IMR-90 (cell line): ENCODE data around the gene IGF1R. TPM values are rescaled to one million over a fixed set of nuclear protein-coding genes. Genes with fewer than 3 reads are reported as not detected.

Experiments
- ATAC-seq: fragments of 200-7000 bp; cut with Tn5 transposase; 2 replicates; pipeline ENCODE4 v1.9.1; 2020; ENCODE audit warnings: low read depth, mild to moderate bottlenecking, moderate library complexity
- BruUV-seq: library from RNA; stranded (reverse); fragments of 400-500 nt; replicated peaks from 2 replicates; lab custom pipeline; 2021; lab: Mats Ljungman, UMichigan
- CTCF ChIA-PET: fragments of 300-600 bp; formaldehyde crosslinking; extraction: SDS; loops from one replicate; lab custom pipeline; 2021; ENCODE audit warnings: antibody characterized with exemption; lab: Yijun Ruan, JAX
- POLR2A ChIA-PET: fragments of 300-600 bp; sonication (Branson Sonifier 250); formaldehyde crosslinking; loops from one replicate; lab custom pipeline; 2022; ENCODE audit warnings: antibody characterized with exemption; ENCODE audit not compliant: unreplicated experiment; lab: Charles Lee
- DNase-seq: peaks from one replicate; pipeline ENCODE4 v3.0.0; 2013
- H2AFZ ChIP-seq: replicated peaks from 2 replicates; pipeline ENCODE3; 2013; ENCODE audit warnings: low read length, mild to moderate bottlenecking; ENCODE audit not compliant: poor library complexity
- H2AK5ac ChIP-seq: 2 replicates; pipeline ENCODE4 v1.6.1; 2013; ENCODE audit warnings: low read depth, low read length, inconsistent platforms
- H2AK9ac ChIP-seq: replicated peaks from 2 replicates; pipeline ENCODE3; 2013; ENCODE audit warnings: mild to moderate bottlenecking, low read depth, low read length, moderate library complexity; ENCODE audit not compliant: poor library complexity
- H2BK120ac ChIP-seq: 2 replicates; pipeline ENCODE4 v1.6.1; 2013; ENCODE audit warnings: low read depth, low read length, inconsistent platforms
- H2BK15ac ChIP-seq: 3 replicates; pipeline ENCODE4 v1.6.1; 2013; ENCODE audit warnings: low read depth, low read length, inconsistent platforms
- H2BK20ac ChIP-seq: 2 replicates; pipeline ENCODE4 v1.6.1; 2013; ENCODE audit warnings: low read depth, mild to moderate bottlenecking, inconsistent platforms, low read length, moderate library complexity
- H2BK5ac ChIP-seq: 2 replicates; pipeline ENCODE4 v1.6.1; 2013; ENCODE audit warnings: mild to moderate bottlenecking, low read depth, low read length, inconsistent platforms; ENCODE audit not compliant: poor library complexity, severe bottlenecking
- H3K14ac ChIP-seq: replicated peaks from 2 replicates; pipeline ENCODE4 v1.6.1; 2013; ENCODE audit warnings: low read depth, low read length, inconsistent platforms
- H3K18ac ChIP-seq: 2 replicates; pipeline ENCODE4 v1.6.1; 2013; ENCODE audit warnings: low read depth, low read length, control low read depth
- H3K23ac ChIP-seq: 2 replicates; pipeline ENCODE4 v1.6.1; 2013; ENCODE audit warnings: low read depth, low read length, inconsistent platforms
- H3K27ac ChIP-seq: 2 replicates; pipeline ENCODE4 v1.5.1; 2013; ENCODE audit warnings: mild to moderate bottlenecking, control low read depth, low read length; ENCODE audit not compliant: insufficient read depth
- H3K27me3 ChIP-seq: 2 replicates; pipeline ENCODE4 v1.6.1; 2013; ENCODE audit warnings: low read length; ENCODE audit not compliant: control insufficient read depth, insufficient read depth
- H3K36me3 ChIP-seq: 2 replicates; pipeline ENCODE4 v1.6.1; 2013; ENCODE audit warnings: low read length, mixed read lengths; ENCODE audit not compliant: control insufficient read depth, insufficient read depth
- H3K4ac ChIP-seq: 2 replicates; pipeline ENCODE4 v1.6.1; 2013; ENCODE audit warnings: low read depth, low read length, inconsistent platforms
- H3K4me1 ChIP-seq: 2 replicates; pipeline ENCODE4 v1.6.1; 2013; ENCODE audit warnings: low read length, mixed read lengths; ENCODE audit not compliant: control insufficient read depth, insufficient read depth
- H3K4me2 ChIP-seq: 2 replicates; pipeline ENCODE4 v1.6.1; 2013; ENCODE audit warnings: low read depth, mild to moderate bottlenecking, control low read depth, low read length, moderate library complexity
- H3K4me3 ChIP-seq: 2 replicates; pipeline ENCODE4 v1.5.1; 2013; ENCODE audit warnings: low read depth, mild to moderate bottlenecking, control low read depth, low read length, moderate library complexity; ENCODE audit not compliant: insufficient read depth
- H3K56ac ChIP-seq: 2 replicates; pipeline ENCODE4 v1.6.1; 2013; ENCODE audit warnings: low read length, inconsistent platforms; ENCODE audit not compliant: insufficient read depth; ENCODE audit errors: extremely low read depth
- H3K79me1 ChIP-seq, 2 experiments: 2 replicates each; pipeline ENCODE4 v1.6.1; 2013; ENCODE audit warnings: low read length in 2 of 2, inconsistent platforms in 1 of 2, low read depth in 1 of 2
- H3K9ac ChIP-seq: 2 replicates; pipeline ENCODE4 v1.6.1; 2013; ENCODE audit warnings: low read depth, low read length, control low read depth
- H3K9me1 ChIP-seq: 2 replicates; pipeline ENCODE4 v1.6.1; 2013; ENCODE audit warnings: low read length, inconsistent platforms; ENCODE audit not compliant: insufficient read depth
- H3K9me3 ChIP-seq: 2 replicates; pipeline ENCODE4 v1.6.1; 2013; ENCODE audit warnings: low read length; ENCODE audit not compliant: control insufficient read depth, insufficient read depth
- H4K20me1 ChIP-seq: 2 replicates; pipeline ENCODE4 v1.6.1; 2013; ENCODE audit warnings: low read length, inconsistent platforms; ENCODE audit not compliant: insufficient read depth
- H4K5ac ChIP-seq: 2 replicates; pipeline ENCODE4 v1.6.1; 2013; ENCODE audit warnings: mild to moderate bottlenecking, low read depth, low read length, control low read depth
- H4K8ac ChIP-seq, 2 experiments: 2 replicates each; pipeline ENCODE4 v1.6.1; 2013; ENCODE audit warnings: low read depth in 2 of 2, low read length in 2 of 2, control low read depth in 1 of 2, inconsistent platforms in 1 of 2
- H4K91ac ChIP-seq: 2 replicates; pipeline ENCODE4 v1.6.1; 2013; ENCODE audit warnings: low read depth, low read length, inconsistent platforms; ENCODE audit not compliant: insufficient read depth
- BHLHE40 ChIP-seq: fragments of 150-350 bp; IDR thresholded peaks from 2 replicates; pipeline ENCODE4 v1.6.1; 2016; ENCODE audit warnings: mild to moderate bottlenecking, low read depth, low read length
- CEBPB ChIP-seq: IDR thresholded peaks from 2 replicates; pipeline ENCODE4 v1.6.1; 2012; ENCODE audit warnings: low read depth, low read length, improper control_type of control experiment
- CHD1 ChIP-seq: IDR thresholded peaks from 2 replicates; pipeline ENCODE4 v1.6.1; 2012; ENCODE audit warnings: low read depth, low read length, improper control_type of control experiment
- CTCF ChIP-seq: conservative IDR thresholded peaks from 2 replicates; pipeline ENCODE4 v1.5.1; 2012; ENCODE audit warnings: mild to moderate bottlenecking, low read depth, low read length, improper control_type of control experiment
- FOS ChIP-seq: fragments of 150-350 bp; IDR thresholded peaks from 2 replicates; pipeline ENCODE4 v1.6.1; 2016; ENCODE audit warnings: low read depth, low read length
- MAFK ChIP-seq: IDR thresholded peaks from 2 replicates; pipeline ENCODE4 v1.6.1; 2012; ENCODE audit warnings: low read depth, low read length, improper control_type of control experiment
- MAZ ChIP-seq: IDR thresholded peaks from 2 replicates; pipeline ENCODE4 v1.6.1; 2012; ENCODE audit warnings: low read depth, mild to moderate bottlenecking, low read length, improper control_type of control experiment, moderate library complexity, borderline replicate concordance
- NFE2L2 ChIP-seq: fragments of 150-350 bp; IDR thresholded peaks from 2 replicates; pipeline ENCODE4 v1.6.1; 2016; ENCODE audit warnings: low read depth, mild to moderate bottlenecking, low read length
- POLR2A ChIP-seq: IDR thresholded peaks from 2 replicates; pipeline ENCODE4 v1.6.1; 2012; ENCODE audit warnings: mild to moderate bottlenecking, low read depth, low read length
- RAD21 ChIP-seq: IDR thresholded peaks from 2 replicates; pipeline ENCODE4 v1.6.1; 2012; ENCODE audit warnings: low read length, improper control_type of control experiment
- RCOR1 ChIP-seq: IDR thresholded peaks from 2 replicates; pipeline ENCODE4 v1.6.1; 2012; ENCODE audit warnings: mild to moderate bottlenecking, low read length, improper control_type of control experiment; ENCODE audit not compliant: insufficient replicate concordance
- RFX5 ChIP-seq: IDR thresholded peaks from 2 replicates; pipeline ENCODE4 v1.8.0; 2012; ENCODE audit warnings: low read depth, mild to moderate bottlenecking, low read length, moderate library complexity
- SMC3 ChIP-seq: fragments of 150-350 bp; IDR thresholded peaks from 2 replicates; pipeline ENCODE4 v1.6.1; 2016; ENCODE audit warnings: low read depth, mild to moderate bottlenecking, antibody characterized with exemption, low read length, moderate library complexity
- WGBS, 2 experiments: methylation state at CpG; one replicate each; pipeline versions ENCODE4 v1.1.5 to v1.1.7; 2013; ENCODE audit warnings: missing lambda C conversion rate in 2 of 2; ENCODE audit not compliant: insufficient read length in 1 of 2; ENCODE audit errors: extremely low coverage in 2 of 2; 5-methylcytosine and 5-hydroxymethylcytosine counted together
- dilution Hi-C: fragments of 300-500 bp; cut with HindIII; formaldehyde crosslinking; loops from one replicate; pipeline ENCODE4 v1.14.3; 2018; ENCODE audit warnings: low sequenced_read_pairs; ENCODE audit not compliant: unreplicated experiment
- in situ Hi-C: fragments of 300-500 bp; cut with MboI; formaldehyde crosslinking; loops from 3 replicates; pipeline ENCODE4 v1.14.3; 2019; ENCODE audit warnings: low sequenced_read_pairs, inconsistent platforms, mixed read lengths
- intact Hi-C: fragments of 100-400 bp; cut with micrococcal nuclease; formaldehyde crosslinking; loops from 2 replicates; pipeline ENCODE4 v1.10.0; 2022
- polyA plus RNA-seq, 3 experiments: library from polyadenylated mRNA; depleted of rRNA; stranded (reverse); fragments of >200 nt; gene quantifications; 2 replicates each; pipeline ENCODE4 v1.2.3, GENCODE V29; 2012; ENCODE audit warnings: low replicate concordance in 1 of 3
- total RNA-seq: library from RNA; depleted of rRNA; stranded (reverse); fragments of >200 nt; gene quantifications from 2 replicates; pipeline ENCODE4 v1.2.3, GENCODE V29; 2012
- TF ChIP-seq, protein P1 (sequence below): fragments of 150-350 bp; IDR thresholded peaks from 2 replicates; pipeline ENCODE4 v1.6.1; 2016; ENCODE audit warnings: low read depth, mild to moderate bottlenecking, low read length, moderate library complexity, borderline replicate concordance
- TF ChIP-seq, protein P2 (sequence below): fragments of 150-350 bp; IDR thresholded peaks from 2 replicates; pipeline ENCODE4 v1.6.1; 2017; ENCODE audit warnings: mild to moderate bottlenecking, antibody characterized with exemption, low read length, low read depth

IGF1R gene
- total and polyA plus RNA-seq, 2 of the 4 experiments (the other 2 are of a cell fraction): 24.0 to 24.9 TPM

- TF ChIP-seq MAZ (no peak), CHD1 (no peak)
These were observed 175.3 kb downstream of the IGF1R start (continued) for GRCh38 chr15:98823616-98824015.

DNA sequence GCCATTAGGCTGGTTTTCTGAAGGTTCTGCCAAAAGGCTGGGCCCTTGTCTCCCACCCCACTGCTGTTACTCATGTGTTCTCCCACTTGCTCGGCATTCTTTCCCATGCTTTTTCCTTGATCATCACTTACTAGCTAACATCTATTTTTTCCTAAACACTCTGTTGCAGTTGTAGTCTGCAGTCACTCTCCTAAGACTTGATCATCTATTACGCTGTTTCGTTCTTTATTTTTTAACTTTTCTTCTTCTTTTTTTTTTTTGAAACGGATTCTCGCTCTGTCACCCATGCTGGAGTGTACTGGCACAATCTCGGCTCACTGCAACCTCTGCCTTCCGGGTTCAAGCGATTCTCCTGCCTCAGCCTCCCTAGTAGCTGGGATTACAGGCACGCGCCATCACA lies 176.3 kb downstream of the IGF1R start:
- Histone ChIP-seq H3K23ac (no peak overlapping the region), H2AFZ (no peak overlapping the region), H3K4ac (no peak overlapping the region), H3K9me1 (peaks cover 4% of the 10 kb centered on the region; the same call in 1 of the 2 replicates), H3K4me3 (no peak overlapping the region), H3K27me3 (no peaks in the 10 kb centered on the region), H3K4me2 (no peak overlapping the region), H2AK9ac (no peak overlapping the region), H3K36me3 (peaks cover 4% of the 10 kb centered on the region; the same call in 1 of the 2 replicates), H3K9ac (no peak overlapping the region), H3K18ac (no peak overlapping the region), H3K27ac (no peak overlapping the region), H2BK15ac (no peak overlapping the region), H2BK5ac (no peak overlapping the region), H2BK20ac (no peak overlapping the region), H4K91ac (no peak overlapping the region), H3K9me3 (peaks cover 20% of the 10 kb centered on the region), H2AK5ac (no peak overlapping the region), H3K79me1 (peaks cover 58 to 70% of the 10 kb centered on the region in 2 experiments), H3K4me1 (peaks cover 10% of the 10 kb centered on the region), H3K14ac (no peak overlapping the region), H4K20me1 (peaks cover 32% of the 10 kb centered on the region; the same call in 1 of the 2 replicates), H2BK120ac (no peak overlapping the region), H4K5ac (no peak overlapping the region), H4K8ac (no peak overlapping the region), H3K56ac (no peak overlapping the region)
- 87% methylated on average over 5 of the region's 10 CpGs; no CpG with 5 or more reads in 1 of the 2 experiments for WGBS, 2 experiments
- intact Hi-C loops: no loop called here
- CTCF ChIA-PET: no interaction called here
- POLR2A ChIA-PET: no interaction called here
- DNase-seq: no peak
- dilution Hi-C loops: no loop called here
- no TSS peak for BruUV-seq
- no peak for ATAC-seq
- in situ Hi-C loops: no loop called here
- TF ChIP-seq CHD1 (no peak), SMC3 (no peak), RFX5 (no peak), NFE2L2 (no peak), CTCF (no peak), RCOR1 (no peak), RAD21 (no peak), CEBPB (no peak), MAZ (no peak), BHLHE40 (no peak), FOS (no peak), POLR2A (no peak), MAFK (no peak)
- TF ChIP-seq, protein P1, sequence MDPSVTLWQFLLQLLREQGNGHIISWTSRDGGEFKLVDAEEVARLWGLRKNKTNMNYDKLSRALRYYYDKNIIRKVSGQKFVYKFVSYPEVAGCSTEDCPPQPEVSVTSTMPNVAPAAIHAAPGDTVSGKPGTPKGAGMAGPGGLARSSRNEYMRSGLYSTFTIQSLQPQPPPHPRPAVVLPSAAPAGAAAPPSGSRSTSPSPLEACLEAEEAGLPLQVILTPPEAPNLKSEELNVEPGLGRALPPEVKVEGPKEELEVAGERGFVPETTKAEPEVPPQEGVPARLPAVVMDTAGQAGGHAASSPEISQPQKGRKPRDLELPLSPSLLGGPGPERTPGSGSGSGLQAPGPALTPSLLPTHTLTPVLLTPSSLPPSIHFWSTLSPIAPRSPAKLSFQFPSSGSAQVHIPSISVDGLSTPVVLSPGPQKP: no peak
- TF ChIP-seq, protein P2, sequence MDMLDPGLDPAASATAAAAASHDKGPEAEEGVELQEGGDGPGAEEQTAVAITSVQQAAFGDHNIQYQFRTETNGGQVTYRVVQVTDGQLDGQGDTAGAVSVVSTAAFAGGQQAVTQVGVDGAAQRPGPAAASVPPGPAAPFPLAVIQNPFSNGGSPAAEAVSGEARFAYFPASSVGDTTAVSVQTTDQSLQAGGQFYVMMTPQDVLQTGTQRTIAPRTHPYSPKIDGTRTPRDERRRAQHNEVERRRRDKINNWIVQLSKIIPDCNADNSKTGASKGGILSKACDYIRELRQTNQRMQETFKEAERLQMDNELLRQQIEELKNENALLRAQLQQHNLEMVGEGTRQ: no peak
